K562 (cell line): ENCODE results near the gene GMDS. TPM values are rescaled to one million over a fixed set of nuclear protein-coding genes. Genes with fewer than 3 reads are reported as not detected.

Source experiments
- ARHGAP35 ChIP-seq: fragments of 450-650 bp; IDR thresholded peaks from 2 replicates; pipeline ENCODE4 v1.6.1; 2018; ENCODE audit not compliant: partially characterized antibody
- KAT8 ChIP-seq: fragments of 450-650 bp; IDR thresholded peaks from 2 replicates; pipeline ENCODE4 v1.6.1; 2016; ENCODE audit warnings: low read depth, mild to moderate bottlenecking
- RB1 ChIP-seq: fragments of 450-650 bp; IDR thresholded peaks from 2 replicates; pipeline ENCODE4 v1.6.1; 2017; ENCODE audit warnings: low read depth, mild to moderate bottlenecking
- TEAD2 ChIP-seq: fragments of 450-650 bp; IDR thresholded peaks from 2 replicates; pipeline ENCODE4 v1.6.1; 2016; ENCODE audit warnings: missing genetic modification characterization, control low read depth, missing compliant biosample characterization
- ZNF318 ChIP-seq, 2 experiments: fragments of 450-650 bp; IDR thresholded peaks; 2 replicates each; pipeline ENCODE4 v1.6.1; 2016; ENCODE audit warnings: mild to moderate bottlenecking in 2 of 2, borderline replicate concordance in 1 of 2, low read depth in 1 of 2, moderate library complexity in 1 of 2
- ZNF436 ChIP-seq: fragments of 250-450, 450-650 bp; sonication (Bioruptor Pico); formaldehyde crosslinking; IDR thresholded peaks from 2 replicates; pipeline ENCODE4 v1.7.0; 2020; ENCODE audit warnings: mild to moderate bottlenecking
- polyA plus RNA-seq, 8 experiments: library from polyadenylated mRNA; depleted of rRNA in 4 of 8; stranded (reverse) in 5 of 8; unstranded in 3 of 8; fragments of >200 nt; fragmentation: Nextera tagmentation in 2 of 8; fragmentation: Illumina TruSeq in 1 of 8; extraction: Ambion mirVana in 2 of 8; extraction: Trizol in 1 of 8; gene quantifications; 2 replicates each; pipeline versions ENCODE4 v1.2.1 to v1.2.3, GENCODE V29; 2011 to 2014; ENCODE audit warnings: inconsistent platforms in 1 of 8, missing spikeins in 1 of 8
- total RNA-seq, 7 experiments: library from RNA; depleted of rRNA in 6 of 7; stranded (reverse); fragments of >200 nt in 6 of 7; fragmentation: Illumina TruSeq in 2 of 7; extraction: Trizol in 2 of 7; gene quantifications; 2 replicates each; pipeline versions ENCODE4 v1.2.1 to v1.2.3, GENCODE V29; 2011 to 2021; ENCODE audit warnings: low replicate concordance in 1 of 7
- TF ChIP-seq, protein P1 (sequence below): fragments of 450-650 bp; IDR thresholded peaks from 2 replicates; pipeline ENCODE4 v1.6.1; 2016; ENCODE audit warnings: mild to moderate bottlenecking, moderate library complexity

The GMDS gene
- total and polyA plus RNA-seq, 9 of the 15 experiments (the other 6 are each of a cell fraction or from before 2014, with no cell fraction given) = 0.48 to 31.8 (median 13.4) TPM

DNA sequence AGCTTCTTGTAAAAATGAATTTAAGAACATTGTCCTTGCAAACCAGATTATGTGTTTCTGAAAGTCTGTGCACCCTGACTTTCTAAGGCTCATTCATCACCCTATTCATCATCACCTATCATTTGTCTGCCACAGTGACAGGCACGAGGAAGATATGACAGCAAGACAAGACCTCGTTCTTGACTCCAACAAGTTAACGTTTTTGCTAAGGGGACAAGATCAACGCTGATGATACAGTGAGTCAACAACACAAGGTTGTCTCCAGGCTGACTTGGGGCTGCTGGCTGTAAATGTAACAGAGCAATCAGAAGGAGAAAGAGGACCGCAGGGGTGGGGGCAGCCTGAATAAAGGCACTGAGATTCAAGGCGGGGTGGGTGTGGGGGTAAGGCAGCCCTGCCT, 541.5 kb downstream of the GMDS start (continued):
- TF ChIP-seq, protein P1, sequence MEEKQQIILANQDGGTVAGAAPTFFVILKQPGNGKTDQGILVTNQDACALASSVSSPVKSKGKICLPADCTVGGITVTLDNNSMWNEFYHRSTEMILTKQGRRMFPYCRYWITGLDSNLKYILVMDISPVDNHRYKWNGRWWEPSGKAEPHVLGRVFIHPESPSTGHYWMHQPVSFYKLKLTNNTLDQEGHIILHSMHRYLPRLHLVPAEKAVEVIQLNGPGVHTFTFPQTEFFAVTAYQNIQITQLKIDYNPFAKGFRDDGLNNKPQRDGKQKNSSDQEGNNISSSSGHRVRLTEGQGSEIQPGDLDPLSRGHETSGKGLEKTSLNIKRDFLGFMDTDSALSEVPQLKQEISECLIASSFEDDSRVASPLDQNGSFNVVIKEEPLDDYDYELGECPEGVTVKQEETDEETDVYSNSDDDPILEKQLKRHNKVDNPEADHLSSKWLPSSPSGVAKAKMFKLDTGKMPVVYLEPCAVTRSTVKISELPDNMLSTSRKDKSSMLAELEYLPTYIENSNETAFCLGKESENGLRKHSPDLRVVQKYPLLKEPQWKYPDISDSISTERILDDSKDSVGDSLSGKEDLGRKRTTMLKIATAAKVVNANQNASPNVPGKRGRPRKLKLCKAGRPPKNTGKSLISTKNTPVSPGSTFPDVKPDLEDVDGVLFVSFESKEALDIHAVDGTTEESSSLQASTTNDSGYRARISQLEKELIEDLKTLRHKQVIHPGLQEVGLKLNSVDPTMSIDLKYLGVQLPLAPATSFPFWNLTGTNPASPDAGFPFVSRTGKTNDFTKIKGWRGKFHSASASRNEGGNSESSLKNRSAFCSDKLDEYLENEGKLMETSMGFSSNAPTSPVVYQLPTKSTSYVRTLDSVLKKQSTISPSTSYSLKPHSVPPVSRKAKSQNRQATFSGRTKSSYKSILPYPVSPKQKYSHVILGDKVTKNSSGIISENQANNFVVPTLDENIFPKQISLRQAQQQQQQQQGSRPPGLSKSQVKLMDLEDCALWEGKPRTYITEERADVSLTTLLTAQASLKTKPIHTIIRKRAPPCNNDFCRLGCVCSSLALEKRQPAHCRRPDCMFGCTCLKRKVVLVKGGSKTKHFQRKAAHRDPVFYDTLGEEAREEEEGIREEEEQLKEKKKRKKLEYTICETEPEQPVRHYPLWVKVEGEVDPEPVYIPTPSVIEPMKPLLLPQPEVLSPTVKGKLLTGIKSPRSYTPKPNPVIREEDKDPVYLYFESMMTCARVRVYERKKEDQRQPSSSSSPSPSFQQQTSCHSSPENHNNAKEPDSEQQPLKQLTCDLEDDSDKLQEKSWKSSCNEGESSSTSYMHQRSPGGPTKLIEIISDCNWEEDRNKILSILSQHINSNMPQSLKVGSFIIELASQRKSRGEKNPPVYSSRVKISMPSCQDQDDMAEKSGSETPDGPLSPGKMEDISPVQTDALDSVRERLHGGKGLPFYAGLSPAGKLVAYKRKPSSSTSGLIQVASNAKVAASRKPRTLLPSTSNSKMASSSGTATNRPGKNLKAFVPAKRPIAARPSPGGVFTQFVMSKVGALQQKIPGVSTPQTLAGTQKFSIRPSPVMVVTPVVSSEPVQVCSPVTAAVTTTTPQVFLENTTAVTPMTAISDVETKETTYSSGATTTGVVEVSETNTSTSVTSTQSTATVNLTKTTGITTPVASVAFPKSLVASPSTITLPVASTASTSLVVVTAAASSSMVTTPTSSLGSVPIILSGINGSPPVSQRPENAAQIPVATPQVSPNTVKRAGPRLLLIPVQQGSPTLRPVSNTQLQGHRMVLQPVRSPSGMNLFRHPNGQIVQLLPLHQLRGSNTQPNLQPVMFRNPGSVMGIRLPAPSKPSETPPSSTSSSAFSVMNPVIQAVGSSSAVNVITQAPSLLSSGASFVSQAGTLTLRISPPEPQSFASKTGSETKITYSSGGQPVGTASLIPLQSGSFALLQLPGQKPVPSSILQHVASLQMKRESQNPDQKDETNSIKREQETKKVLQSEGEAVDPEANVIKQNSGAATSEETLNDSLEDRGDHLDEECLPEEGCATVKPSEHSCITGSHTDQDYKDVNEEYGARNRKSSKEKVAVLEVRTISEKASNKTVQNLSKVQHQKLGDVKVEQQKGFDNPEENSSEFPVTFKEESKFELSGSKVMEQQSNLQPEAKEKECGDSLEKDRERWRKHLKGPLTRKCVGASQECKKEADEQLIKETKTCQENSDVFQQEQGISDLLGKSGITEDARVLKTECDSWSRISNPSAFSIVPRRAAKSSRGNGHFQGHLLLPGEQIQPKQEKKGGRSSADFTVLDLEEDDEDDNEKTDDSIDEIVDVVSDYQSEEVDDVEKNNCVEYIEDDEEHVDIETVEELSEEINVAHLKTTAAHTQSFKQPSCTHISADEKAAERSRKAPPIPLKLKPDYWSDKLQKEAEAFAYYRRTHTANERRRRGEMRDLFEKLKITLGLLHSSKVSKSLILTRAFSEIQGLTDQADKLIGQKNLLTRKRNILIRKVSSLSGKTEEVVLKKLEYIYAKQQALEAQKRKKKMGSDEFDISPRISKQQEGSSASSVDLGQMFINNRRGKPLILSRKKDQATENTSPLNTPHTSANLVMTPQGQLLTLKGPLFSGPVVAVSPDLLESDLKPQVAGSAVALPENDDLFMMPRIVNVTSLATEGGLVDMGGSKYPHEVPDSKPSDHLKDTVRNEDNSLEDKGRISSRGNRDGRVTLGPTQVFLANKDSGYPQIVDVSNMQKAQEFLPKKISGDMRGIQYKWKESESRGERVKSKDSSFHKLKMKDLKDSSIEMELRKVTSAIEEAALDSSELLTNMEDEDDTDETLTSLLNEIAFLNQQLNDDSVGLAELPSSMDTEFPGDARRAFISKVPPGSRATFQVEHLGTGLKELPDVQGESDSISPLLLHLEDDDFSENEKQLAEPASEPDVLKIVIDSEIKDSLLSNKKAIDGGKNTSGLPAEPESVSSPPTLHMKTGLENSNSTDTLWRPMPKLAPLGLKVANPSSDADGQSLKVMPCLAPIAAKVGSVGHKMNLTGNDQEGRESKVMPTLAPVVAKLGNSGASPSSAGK = no peak; the same call in 1 of the 2 replicates
- TF ChIP-seq ZNF318 (IDR thresholded peaks at IDR 0.05; ENCODE audit: borderline replicate concordance in 1 of 2, low read depth in 1 of 2) = 0 out of 4 replicates have a peak, but pooled peaks of 1 of the 2 experiments have one; percentile 22
- TF ChIP-seq ZNF436 (CRISPR knock-in tag) = no peak
- TF ChIP-seq ARHGAP35 = peak; percentile 92
- no peak for TF ChIP-seq KAT8
- TF ChIP-seq TEAD2 (tag) = no peak
- peak; percentile 39; the same call in 1 of the 2 replicates for TF ChIP-seq RB1
